ENCODE data around the gene RDH11. TPM values are rescaled to one million over a fixed set of nuclear protein-coding genes. Genes with fewer than 3 reads are reported as not detected.

The RDH11 gene
- total and polyA plus RNA-seq, 10 of the 15 experiments (the other 5 are each of a cell fraction or from before 2014, with no cell fraction given): 49.7 to 161 (median 77.2) TPM

DNA sequence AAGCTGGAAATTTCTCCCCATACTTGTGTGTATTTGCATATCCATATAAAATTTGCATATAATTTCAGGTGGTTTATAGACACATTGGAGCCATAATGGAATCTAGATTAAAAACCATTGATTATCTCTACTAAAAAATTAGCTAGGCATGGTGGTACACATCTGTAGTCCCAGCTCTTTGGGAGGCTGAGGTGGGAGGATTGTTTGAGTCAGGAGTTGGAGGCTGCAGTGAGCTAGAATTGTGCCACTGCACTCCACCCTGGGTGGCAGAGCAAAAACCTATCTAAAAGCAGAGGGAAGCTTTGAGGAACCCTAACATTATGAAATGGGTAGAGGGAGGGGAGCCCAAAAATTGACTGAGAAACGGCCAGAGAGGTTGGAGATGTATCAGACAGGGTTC lies 2.6 kb upstream of the RDH11 start:
- Histone ChIP-seq H3K27ac (ENCODE audit: control insufficient read depth, insufficient read depth) (no peak overlapping the region), H2AFZ (ENCODE audit: control insufficient read depth, low read depth, low read length) (no peak overlapping the region), H3K27me3 (replicated peaks in 1 of 2; ENCODE audit: control insufficient read depth in 2 of 2, insufficient read depth in 2 of 2, low read length in 1 of 2) (no peaks in the 10 kb centered on the region), H3K9me3 (replicated peaks; ENCODE audit: control insufficient read depth, insufficient read depth, low read length) (no peaks in the 10 kb centered on the region), H3K79me2 (ENCODE audit: control insufficient read depth, insufficient read depth, low read length) (peaks cover 15% of the 10 kb centered on the region), H3K36me3 (ENCODE audit: control insufficient read depth in 2 of 2, insufficient read depth in 2 of 2, low read length in 1 of 2) (no peaks in the 10 kb centered on the region), H3K4me3 (no peak overlapping the region), H3K4me2 (ENCODE audit: control insufficient read depth, insufficient read depth) (no peak overlapping the region), H3K4me1 (ENCODE audit: control insufficient read depth, insufficient read depth, low read length) (no peaks in the 10 kb centered on the region), H4K20me1 (ENCODE audit: control insufficient read depth, insufficient read depth) (no peaks in the 10 kb centered on the region), H3K9ac (ENCODE audit: control insufficient read depth, insufficient read depth, low read length) (no peak overlapping the region)
- no TSS peak for BruUV-seq (replicated peaks)
- ChIA-PET POLR2A (interaction anchor here (1.4 to 1.7 kb wide), 2 partner anchors 28 to 30 kb away, joined by 3 to 4 read pairs; no protein-coding TSS in a partner anchor), RAD21 (ENCODE audit: unreplicated experiment) (interaction anchor here (1.7 to 8.5 kb wide), 2 partner anchors 30 to 98 kb away, joined by 4 to 144 read pairs; partner anchors contain the start of gene PIGH), CTCF (interaction anchor here (1.0 to 12.3 kb wide), 5 partner anchors 10 to 116 kb away, joined by 3 to 359 read pairs (median 179); partner anchors contain the start of genes ARG2 and VTI1B), SMC1A (ENCODE audit: uncharacterized antibody, unreplicated experiment) (interaction anchor here (0.7 to 2.5 kb wide), 12 partner anchors 10 to 272 kb away, joined by 3 to 8 read pairs (median 3); no protein-coding TSS in a partner anchor)
- WGBS (ENCODE audit: insufficient coverage, insufficient replicate concordance, low lambda C conversion rate, missing lambda C conversion rate): 17% methylated on average over 1 of the region's 1 CpG
- intact Hi-C loops (cut with micrococcal nuclease; ENCODE audit: unreplicated experiment): no loop called here
- in situ Hi-C loops (cut with MboI): no loop called here
- TF ChIP-seq BCL11A (IDR thresholded peaks at IDR 0.05; ENCODE audit: low read depth, low read length) (no peak), CEBPZ (IDR thresholded peaks at IDR 0.05; ENCODE audit: low read depth, low read length) (no peak), BHLHE40 (IDR thresholded peaks at IDR 0.05; ENCODE audit: borderline replicate concordance in 1 of 2, low read depth in 2 of 2, low read length in 1 of 2) (no peak), HDGF (IDR thresholded peaks at IDR 0.05) (no peak), ATF7 (IDR thresholded peaks at IDR 0.05; ENCODE audit: low read depth) (no peak), LARP7 (IDR thresholded peaks at IDR 0.05) (no peak), CHD1 (IDR thresholded peaks at IDR 0.05; ENCODE audit: low read depth, low read length) (no peak), STAT3 (IDR thresholded peaks at IDR 0.05; ENCODE audit: low read depth, low read length) (no peak), RBBP5 (conservative IDR thresholded peaks at IDR 0.05) (no peak), SP1 (IDR thresholded peaks at IDR 0.05; ENCODE audit: low read depth, low read length) (no peak), FOXM1 (IDR thresholded peaks at IDR 0.05; ENCODE audit: low read depth, low read length) (no peak), SUPT20H (IDR thresholded peaks at IDR 0.05; ENCODE audit: borderline replicate concordance, control insufficient read depth, low read depth, low read length) (no peak), ZZZ3 (IDR thresholded peaks at IDR 0.05; ENCODE audit: control insufficient read depth, insufficient read length, low read depth) (no peak), SMARCA5 (IDR thresholded peaks at IDR 0.05) (no peak), NFXL1 (IDR thresholded peaks at IDR 0.05; ENCODE audit: borderline replicate concordance) (no peak), ZNF217 (IDR thresholded peaks at IDR 0.05) (no peak), SRF (IDR thresholded peaks at IDR 0.05; ENCODE audit: low read depth in 2 of 2, low read length in 2 of 2) (no peak), YBX1 (IDR thresholded peaks at IDR 0.05) (no peak), TARDBP (IDR thresholded peaks at IDR 0.05; ENCODE audit: borderline replicate concordance) (no peak)
- DNase-seq (ENCODE audit: low read depth, low spot score): no peak
- FAIRE-seq: no peak
- no peak for ATAC-seq
